ENCODE data around the gene MIB2.
"Not testable (repeated sequence)": the region's sequence is repeated elsewhere in the genome, so short reads cannot be mapped to it uniquely, and the experiment has no call there.

DNA sequence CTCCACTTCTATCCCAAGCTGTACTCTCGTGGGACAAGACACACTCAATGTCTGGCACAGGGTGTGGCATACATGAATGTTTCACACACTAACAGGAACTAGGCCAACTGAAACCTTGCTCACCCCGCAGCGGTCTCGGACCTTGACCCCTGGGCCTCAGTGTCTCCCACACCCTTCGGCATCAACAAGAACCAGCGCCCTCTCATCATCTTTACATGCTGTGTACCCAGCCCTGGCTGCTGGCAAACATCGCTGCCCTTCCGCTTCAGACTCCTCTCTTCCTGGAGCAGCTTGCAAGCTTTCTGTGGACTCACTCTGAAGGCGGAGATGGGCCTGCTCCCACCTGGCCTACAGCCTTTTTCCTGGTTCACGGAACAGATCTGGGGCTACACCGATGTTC, 33.0 kb downstream of the MIB2 start:
- TF ChIP-seq YY1 (IDR thresholded peaks at IDR 0.05; ENCODE audit: insufficient read depth, insufficient read length); ZNF274 (IDR thresholded peaks at IDR 0.05; ENCODE audit: low read depth, low read length): not testable (repeated sequence)

Measured in NT2/D1 (cell line).